GM19193 (cell line): ENCODE results near the gene IP6K3.

Experiments used
- POLR2A ChIP-seq: IDR thresholded peaks from 4 replicates; pipeline ENCODE4 v1.6.1; 2011; ENCODE audit not compliant: insufficient read depth, insufficient read length; ENCODE audit errors: extremely low read depth

The IP6K3 gene

GRCh38 chr6:33728438-33728837 lies 18.3 kb downstream of the IP6K3 start:
- TF ChIP-seq POLR2A = no peak

GRCh38 chr6:33727932-33728331 lies 18.8 kb downstream of the IP6K3 start:
- no peak for TF ChIP-seq POLR2A

GRCh38 chr6:33727126-33727525 lies 19.6 kb downstream of the IP6K3 start:
- no peak for TF ChIP-seq POLR2A

- no peak for TF ChIP-seq POLR2A
Measured at GRCh38 chr6:33726696-33727095, 20.0 kb downstream of the IP6K3 start.

GRCh38 chr6:33725891-33726673 lies 20.6 kb downstream of the IP6K3 start:
- no peak for TF ChIP-seq POLR2A

- TF ChIP-seq POLR2A = no peak
Measured at GRCh38 chr6:33725222-33725621, 21.5 kb downstream of the IP6K3 start.

GRCh38 chr6:33724102-33725023 lies 22.3 kb downstream of the IP6K3 start:
- TF ChIP-seq POLR2A = no peak

GRCh38 chr6:33723371-33724085 lies 23.2 kb downstream of the IP6K3 start:
- no peak for TF ChIP-seq POLR2A

GRCh38 chr6:33722103-33722623 lies 24.5 kb downstream of the IP6K3 start:
- no peak for TF ChIP-seq POLR2A

- no peak for TF ChIP-seq POLR2A
Measured at GRCh38 chr6:33721508-33721907, 25.2 kb downstream of the IP6K3 start.

GRCh38 chr6:33720998-33721397 lies 25.7 kb downstream of the IP6K3 start:
- no peak for TF ChIP-seq POLR2A

GRCh38 chr6:33719326-33719987 lies 27.2 kb downstream of the IP6K3 start:
- TF ChIP-seq POLR2A = no peak

GRCh38 chr6:33718713-33719112 lies 28.0 kb downstream of the IP6K3 start:
- no peak for TF ChIP-seq POLR2A

GRCh38 chr6:33717934-33718455 lies 28.7 kb downstream of the IP6K3 start:
- no peak for TF ChIP-seq POLR2A
